AG09309 (cell line): ENCODE measurements around the gene CDC42BPA.
A peak's percentile ranks its signal among the peaks of the same experiment; 100 is the strongest.

Source experiments
- DNase-seq: peaks from one replicate; pipeline ENCODE4 v3.0.0-alpha.2; 2010; ENCODE audit warnings: low read depth
- H3K4me3 ChIP-seq: 2 replicates; pipeline ENCODE4 v1.5.1; 2011; ENCODE audit warnings: mild to moderate bottlenecking, low read depth, low read length, moderate library complexity; ENCODE audit not compliant: control insufficient read depth
- CTCF ChIP-seq: IDR thresholded peaks from 2 replicates; pipeline ENCODE4 v1.5.1; 2011; ENCODE audit warnings: mild to moderate bottlenecking, low read depth, low read length, inconsistent platforms; ENCODE audit not compliant: insufficient read depth, control insufficient read depth; ENCODE audit errors: missing control alignments

CDC42BPA gene

GRCh38 chr1:227170361-227171166, 147.7 kb downstream of the CDC42BPA start:
- no peak overlapping the region for H3K4me3 ChIP-seq
- no peak for TF ChIP-seq CTCF
- DNase-seq: peak; percentile 47

DNA sequence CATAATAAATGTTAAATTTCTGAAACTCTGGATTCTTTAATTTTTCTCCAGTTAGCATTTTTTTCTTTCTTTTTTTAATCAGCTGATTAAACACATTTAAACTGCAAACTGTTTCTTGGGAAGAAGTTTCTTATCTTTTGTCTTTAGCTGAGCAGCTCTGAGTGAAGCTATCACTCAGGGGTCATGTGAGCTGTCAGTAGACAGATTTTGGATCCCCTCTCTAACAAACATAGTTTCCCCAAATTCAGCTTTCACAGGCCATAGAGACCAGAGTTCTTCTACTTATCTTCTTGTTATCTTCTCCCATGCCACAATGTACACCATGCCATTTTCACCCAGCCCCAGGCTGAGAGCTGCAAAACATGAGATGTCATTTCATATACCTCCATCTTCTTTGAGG, 148.9 kb downstream of the CDC42BPA start:
- no peak overlapping the region for H3K4me3 ChIP-seq
- no peak for TF ChIP-seq CTCF
- no peak for DNase-seq

DNA sequence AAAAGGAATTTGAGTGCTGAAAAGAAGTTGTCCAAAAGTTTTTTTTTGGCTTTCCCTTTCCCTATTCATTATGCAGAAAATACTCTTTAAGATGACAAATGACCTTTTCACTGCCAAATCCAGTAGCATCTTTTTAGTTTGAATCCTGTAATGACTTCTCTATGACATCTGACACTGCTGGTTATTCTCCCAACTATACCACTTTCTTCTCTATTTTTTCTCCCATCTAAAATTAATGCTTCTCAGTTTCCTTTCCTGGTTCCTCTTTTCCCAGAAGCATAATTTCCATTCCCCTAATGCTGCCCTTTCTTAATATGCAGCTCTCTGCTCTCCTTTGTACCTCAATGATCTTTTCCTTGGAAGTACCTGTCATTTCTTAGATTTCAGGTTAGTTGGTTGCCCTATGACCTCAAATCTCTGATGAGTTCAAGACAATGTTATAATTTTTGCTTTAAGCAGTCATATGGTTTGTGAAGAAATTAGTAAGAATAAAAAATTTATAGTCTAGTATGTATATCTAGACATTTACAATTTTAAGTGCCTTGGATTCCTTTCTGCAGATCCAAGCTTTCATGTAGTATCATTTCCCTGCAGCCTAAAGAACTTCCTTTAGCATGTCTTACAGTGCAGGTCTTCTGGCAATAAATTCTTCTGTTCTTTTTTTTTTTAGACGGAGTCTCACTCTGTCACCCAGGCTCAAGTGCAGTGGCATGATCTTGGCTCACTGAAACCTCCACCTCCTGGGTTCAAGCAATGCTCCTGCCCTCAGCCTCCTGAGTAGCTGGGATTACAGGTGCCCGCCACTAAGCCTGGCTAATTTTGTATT, 150.8 kb downstream of the CDC42BPA start:
- DNase-seq: no peak
- H3K4me3 ChIP-seq: no peak overlapping the region
- TF ChIP-seq CTCF: no peak

DNA sequence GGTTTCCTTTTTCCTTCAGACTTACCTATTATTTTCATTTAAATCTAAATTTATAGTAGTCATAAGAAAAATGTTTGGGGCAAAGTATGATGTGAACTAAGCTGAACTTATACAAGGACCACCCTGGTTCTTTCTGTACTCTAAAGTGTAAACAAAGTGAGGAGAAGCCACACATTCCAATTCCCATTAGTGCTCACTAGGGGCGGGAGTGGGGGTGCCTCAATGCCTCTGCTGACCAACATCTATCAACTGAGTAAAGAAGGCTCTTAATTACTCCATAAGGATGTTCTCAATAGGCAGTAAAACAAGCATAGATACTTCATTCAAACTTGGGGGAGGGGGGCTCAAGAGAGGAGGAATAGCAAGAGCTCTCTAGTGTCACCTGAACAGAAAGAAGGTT, 151.7 kb downstream of the CDC42BPA start:
- no peak for TF ChIP-seq CTCF
- no peak overlapping the region for H3K4me3 ChIP-seq
- no peak for DNase-seq

GRCh38 chr1:227161470-227161869, 156.8 kb downstream of the CDC42BPA start:
- DNase-seq: no peak
- no peak overlapping the region for H3K4me3 ChIP-seq
- no peak for TF ChIP-seq CTCF

DNA sequence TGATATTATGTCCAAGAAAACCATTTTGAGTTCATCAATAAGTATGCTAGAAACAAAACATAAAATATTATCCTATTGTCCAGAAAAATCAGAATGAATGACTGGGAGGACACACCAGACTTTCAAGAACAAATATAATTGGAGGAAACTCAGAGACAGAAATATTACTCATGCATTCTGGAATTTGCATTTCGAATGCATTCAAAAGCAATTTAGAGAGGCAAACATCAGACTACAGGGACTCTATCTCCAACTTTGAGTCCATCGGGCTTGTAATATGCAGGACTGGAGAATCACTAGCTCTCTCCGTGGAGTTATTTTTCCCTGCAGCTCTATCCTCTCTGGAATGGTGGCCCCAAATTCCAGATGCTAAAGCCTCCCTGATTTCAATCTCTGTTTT, 161.8 kb downstream of the CDC42BPA start:
- no peak for TF ChIP-seq CTCF
- H3K4me3 ChIP-seq: no peak overlapping the region
- DNase-seq: no peak
